CD4-positive, alpha-beta T cell treated with Interleukin-15 for 1 hour (primary cell): ENCODE results near the gene C6orf52.

ENCODE experiments used
- DNase-seq: peaks from one replicate; pipeline ENCODE4 v3.0.0-alpha.2; 2020

Gene C6orf52

DNA sequence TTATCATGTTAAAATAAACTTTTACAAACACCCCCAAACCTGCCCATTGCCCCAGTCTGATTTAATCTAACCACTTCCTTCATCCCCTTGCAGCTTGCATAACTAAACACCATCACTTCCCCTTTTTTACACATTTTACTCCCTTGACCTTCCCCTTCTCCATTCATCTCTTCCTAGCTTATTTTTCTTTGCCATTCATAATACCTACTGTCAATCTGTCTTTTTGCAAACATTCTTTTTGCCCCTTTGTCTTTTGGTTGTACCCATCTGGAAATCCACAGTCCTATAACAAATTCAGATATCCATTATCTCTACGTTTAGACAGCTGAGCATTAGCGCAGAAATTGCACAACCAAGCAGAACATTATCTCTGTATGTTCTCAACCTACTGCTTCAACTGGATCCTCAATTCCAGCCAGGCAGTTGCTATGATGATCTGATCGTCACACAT, 51.2 kb downstream of the C6orf52 start:
- no peak for DNase-seq

DNA sequence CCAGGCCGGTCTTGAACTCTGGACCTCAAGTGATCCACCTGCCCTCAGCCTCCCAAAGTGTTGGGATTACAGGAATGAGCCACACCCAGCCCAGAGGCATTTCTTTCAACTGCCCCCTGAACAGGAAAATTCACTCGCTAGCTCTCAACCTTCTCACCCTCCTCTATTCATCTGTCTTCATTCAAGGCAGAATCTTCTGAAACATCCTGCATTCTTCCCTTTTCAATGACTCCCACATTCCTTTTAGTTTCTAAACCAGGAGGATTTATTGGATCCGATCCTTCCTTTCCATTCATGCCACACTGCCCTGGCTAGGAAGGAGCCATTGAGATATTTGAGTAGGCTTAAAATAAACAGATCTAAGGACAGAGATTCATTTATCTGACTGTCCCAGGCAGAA, 52.9 kb downstream of the C6orf52 start:
- DNase-seq: no peak

DNA sequence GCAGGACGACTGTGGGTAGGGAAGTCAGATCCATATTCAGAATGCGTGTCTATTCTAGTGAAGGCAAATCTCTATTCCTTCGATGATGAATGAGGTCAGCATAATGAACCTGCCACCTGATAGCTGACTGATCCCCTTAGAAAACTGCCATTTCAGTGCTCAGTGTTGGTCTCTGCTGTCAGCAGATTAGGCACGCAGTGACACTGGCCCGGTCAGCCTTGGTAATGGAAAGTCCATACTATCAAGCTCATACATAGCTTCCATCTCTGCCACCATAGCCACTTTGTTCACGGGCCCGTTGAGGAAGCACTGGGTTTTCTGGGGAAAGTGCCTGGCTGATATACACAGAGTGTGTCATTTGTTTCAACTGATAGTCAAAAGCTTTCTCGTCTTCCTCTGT, 54.0 kb downstream of the C6orf52 start:
- DNase-seq: no peak

DNA sequence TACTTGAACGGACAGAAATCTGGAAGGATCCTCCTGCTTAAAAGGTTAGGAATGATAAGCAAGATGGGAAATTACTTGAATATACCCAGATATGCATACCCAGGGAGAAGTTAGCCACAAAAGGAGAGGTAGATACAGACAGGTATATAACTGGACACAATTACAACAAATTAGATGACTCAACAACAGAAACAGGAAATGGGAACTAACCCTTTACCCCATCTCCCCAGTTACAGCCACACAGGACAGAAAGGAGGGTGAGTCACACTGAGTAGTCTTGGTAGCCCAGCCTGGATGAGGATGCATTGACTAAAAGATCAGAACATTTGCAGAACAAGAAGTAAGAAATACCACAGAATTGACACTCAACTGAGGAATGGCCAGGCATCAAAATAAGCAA, 61.2 kb downstream of the C6orf52 start:
- DNase-seq: peak; percentile 57

DNA sequence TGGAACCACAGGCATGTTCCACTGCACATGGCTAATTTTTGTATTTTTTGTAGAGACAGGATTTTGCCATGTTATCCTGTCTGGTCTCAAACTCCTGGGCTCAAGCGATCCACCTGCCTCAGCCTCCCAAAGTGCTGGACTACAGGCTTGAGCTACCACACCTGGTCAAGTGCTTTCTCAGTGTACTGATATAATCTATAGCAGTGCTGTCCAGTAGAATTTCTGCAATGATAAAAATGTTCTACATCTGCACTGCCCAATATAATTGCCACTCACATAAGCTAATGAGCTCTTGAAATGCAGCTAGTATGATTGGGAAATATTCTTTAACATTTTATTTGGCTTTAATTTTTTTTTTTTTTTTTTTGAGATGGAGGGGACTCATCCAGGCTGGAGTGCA, 64.2 kb downstream of the C6orf52 start:
- DNase-seq: no peak

GRCh38 chr6:10627800-10628199, 66.6 kb downstream of the C6orf52 start:
- DNase-seq: no peak

GRCh38 chr6:10626154-10626741, 68.2 kb downstream of the C6orf52 start:
- DNase-seq: no peak

DNA sequence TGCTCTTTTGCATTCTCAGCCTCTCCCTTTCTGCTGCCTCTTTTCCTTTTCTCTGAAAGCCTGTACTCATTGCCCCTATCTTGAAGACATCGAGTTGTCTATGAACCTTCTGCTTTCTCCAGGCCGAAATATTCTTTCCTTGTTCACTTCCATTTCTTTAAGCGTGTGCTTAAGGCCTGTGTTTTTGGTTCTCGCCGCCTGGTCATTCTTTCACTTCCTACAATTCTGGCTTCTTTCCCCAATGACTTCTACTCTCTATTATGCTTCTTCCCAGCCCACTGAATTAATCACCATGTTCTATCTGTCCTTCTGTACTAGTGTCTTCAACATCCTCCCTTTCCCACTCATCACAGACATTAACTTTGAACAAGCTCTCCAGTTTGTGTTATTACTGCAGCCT, 69.6 kb downstream of the C6orf52 start:
- DNase-seq: no peak

DNA sequence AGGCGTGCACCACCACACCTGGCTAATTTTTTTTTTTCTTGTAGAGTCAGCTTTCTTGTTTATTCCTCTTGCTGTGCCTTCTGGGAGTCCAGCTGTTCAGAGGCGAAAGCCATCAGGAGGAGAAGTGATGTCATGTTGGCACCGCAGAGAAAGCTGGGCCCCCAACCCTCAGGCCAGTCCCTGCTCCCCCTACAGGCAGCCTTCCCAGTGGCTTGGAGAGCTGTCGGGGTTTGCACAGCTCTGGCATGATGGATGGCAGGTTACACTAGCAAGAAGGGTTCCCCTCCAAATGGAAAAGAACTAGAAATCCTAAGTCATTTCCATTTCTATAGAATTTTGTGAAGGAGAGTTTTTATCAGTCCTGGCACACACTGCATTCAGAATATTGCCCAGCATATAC, 72.6 kb downstream of the C6orf52 start:
- no peak for DNase-seq
